ENCODE results near the gene RAB29. TPM values are rescaled to one million over a fixed set of nuclear protein-coding genes. Genes with fewer than 3 reads are reported as not detected.
A peak's percentile ranks its signal among the peaks of the same experiment; 100 is the strongest.

Gene RAB29
- total RNA-seq, 4 donors from 2014 or later, result 8.3 to 96.6 (median 22.0) TPM

DNA sequence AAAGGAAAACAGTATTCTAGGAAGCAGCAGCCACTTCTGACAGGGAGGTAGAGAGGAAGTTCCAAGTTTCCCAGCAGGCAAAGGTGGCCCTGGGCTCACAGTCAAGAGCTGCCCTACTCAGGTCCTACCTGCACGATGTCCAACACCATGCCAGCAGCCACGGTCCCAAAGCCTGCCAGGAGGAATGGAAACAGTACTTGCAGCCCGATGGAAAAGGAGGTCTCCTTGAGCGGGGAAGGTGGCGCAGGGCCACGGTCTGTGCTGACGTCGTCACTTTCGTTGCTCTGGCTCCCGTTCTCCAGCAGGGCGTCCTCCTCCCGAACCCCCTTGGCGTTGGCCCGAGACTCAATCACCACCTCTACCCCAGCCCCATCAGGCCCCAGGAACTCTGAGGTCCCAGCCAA, 34.7 kb upstream of the RAB29 start:
- Histone ChIP-seq H3K4me3 (no peak overlapping the region), H3K27ac (no peak overlapping the region), H3K9me3 (no peaks in the 10 kb centered on the region), H3K36me3 (no peaks in the 10 kb centered on the region), H3K27me3 (no peaks in the 10 kb centered on the region), H3K4me1 (peaks cover 0 to 40% (median 4%) of the 10 kb centered on the region in 4 donors)
- no peak for DNase-seq
- no peak for TF ChIP-seq POLR2A (IDR thresholded peaks at IDR 0.05)
- TF ChIP-seq, protein P1, sequence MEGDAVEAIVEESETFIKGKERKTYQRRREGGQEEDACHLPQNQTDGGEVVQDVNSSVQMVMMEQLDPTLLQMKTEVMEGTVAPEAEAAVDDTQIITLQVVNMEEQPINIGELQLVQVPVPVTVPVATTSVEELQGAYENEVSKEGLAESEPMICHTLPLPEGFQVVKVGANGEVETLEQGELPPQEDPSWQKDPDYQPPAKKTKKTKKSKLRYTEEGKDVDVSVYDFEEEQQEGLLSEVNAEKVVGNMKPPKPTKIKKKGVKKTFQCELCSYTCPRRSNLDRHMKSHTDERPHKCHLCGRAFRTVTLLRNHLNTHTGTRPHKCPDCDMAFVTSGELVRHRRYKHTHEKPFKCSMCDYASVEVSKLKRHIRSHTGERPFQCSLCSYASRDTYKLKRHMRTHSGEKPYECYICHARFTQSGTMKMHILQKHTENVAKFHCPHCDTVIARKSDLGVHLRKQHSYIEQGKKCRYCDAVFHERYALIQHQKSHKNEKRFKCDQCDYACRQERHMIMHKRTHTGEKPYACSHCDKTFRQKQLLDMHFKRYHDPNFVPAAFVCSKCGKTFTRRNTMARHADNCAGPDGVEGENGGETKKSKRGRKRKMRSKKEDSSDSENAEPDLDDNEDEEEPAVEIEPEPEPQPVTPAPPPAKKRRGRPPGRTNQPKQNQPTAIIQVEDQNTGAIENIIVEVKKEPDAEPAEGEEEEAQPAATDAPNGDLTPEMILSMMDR (IDR thresholded peaks at IDR 0.05), result no peak

DNA sequence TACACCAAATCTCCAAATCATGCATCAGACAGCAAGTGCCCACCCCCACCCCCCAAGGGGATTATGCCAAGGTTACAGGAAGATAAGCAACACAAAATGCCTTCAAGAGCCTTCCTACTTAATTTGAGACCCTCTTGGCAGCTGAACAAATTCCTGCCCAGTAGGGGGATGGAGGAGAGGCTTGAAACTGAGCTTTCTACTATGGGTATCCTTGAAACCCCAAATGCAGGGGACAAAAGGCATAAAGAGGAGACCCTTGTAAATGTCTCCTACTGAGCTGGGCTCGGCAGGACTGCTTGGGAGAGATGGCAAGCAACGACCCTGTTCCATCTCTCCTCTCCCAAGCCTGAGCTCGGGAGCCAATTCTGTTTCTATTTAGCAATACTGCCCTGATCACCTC, 34.2 kb upstream of the RAB29 start:
- no peak overlapping the region for H3K4me3 ChIP-seq
- H3K27me3 ChIP-seq, result no peaks in the 10 kb centered on the region
- peaks cover 0 to 40% (median 4%) of the 10 kb centered on the region in 4 donors for H3K4me1 ChIP-seq
- no peaks in the 10 kb centered on the region for H3K36me3 ChIP-seq
- no peak for TF ChIP-seq POLR2A (IDR thresholded peaks at IDR 0.05)
- TF ChIP-seq, protein P1 (IDR thresholded peaks at IDR 0.05), result no peak
- H3K9me3 ChIP-seq, result no peaks in the 10 kb centered on the region
- DNase-seq, result no peak
- no peak overlapping the region for H3K27ac ChIP-seq

DNA sequence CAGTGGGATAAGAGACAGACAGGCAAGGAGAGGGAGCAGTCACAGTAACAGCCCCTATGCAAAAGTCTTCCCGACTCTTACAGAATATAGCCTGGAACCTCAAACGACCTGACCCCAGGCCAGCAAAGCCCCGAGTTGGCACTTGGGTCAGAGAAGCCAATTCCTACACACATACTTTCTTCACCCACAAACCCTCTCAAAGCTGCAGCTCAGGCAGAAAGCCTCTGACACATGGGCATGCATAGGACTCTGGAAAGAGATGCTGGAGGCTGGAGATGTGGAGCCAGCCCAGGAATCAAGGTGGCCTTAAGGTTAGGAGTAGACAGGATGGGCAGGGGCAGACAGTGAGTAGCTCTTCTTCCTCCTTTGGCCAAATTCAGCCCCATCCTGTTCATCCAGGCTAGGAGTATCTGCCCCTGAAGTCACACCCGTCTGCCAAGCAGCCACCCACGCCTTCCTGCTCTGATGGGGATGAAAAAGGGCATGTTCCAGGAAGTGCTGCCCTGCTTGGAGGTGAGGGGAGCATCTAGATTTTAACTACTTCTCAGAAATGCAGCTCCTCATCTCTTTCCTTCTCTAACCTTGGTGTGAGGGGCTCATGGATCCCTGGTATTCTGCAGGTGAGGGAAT, 29.9 kb upstream of the RAB29 start:
- H3K27ac ChIP-seq, result no peak overlapping the region
- peak in 1 of 3 donors; percentile 31 for DNase-seq
- no peak for TF ChIP-seq POLR2A (IDR thresholded peaks at IDR 0.05)
- TF ChIP-seq, protein P1 (IDR thresholded peaks at IDR 0.05), result no peak
- H3K36me3 ChIP-seq, result peaks cover 0 to 5% (median 0%) of the 10 kb centered on the region in 3 donors
- no peak overlapping the region for H3K4me3 ChIP-seq
- no peaks in the 10 kb centered on the region for H3K9me3 ChIP-seq
- no peaks in the 10 kb centered on the region for H3K27me3 ChIP-seq
- H3K4me1 ChIP-seq, result peaks cover 0 to 12% (median 0%) of the 10 kb centered on the region in 4 donors

DNA sequence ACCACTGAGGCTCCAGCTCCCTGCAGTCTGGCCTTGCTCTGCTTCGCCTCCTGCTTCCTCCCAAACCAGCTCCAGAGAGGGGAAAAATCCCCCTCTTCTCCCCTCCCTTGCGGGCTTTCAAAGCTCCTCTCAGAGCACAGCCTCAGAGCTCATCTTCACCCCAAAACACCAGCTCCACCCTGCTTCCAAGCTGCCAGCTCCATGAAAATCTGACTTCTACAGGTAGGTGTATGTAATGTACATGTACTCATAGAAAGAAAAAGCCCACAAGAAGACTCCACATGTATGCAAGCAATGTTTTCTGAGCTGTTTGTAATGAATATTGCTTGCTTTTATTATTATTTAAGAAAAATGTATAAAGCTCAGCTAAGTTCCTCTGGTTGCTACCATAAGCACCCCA, 29.3 kb upstream of the RAB29 start:
- DNase-seq, result no peak
- peaks cover 0 to 10% (median 0%) of the 10 kb centered on the region in 4 donors for H3K4me1 ChIP-seq
- no peak for TF ChIP-seq POLR2A (IDR thresholded peaks at IDR 0.05)
- TF ChIP-seq, protein P1 (IDR thresholded peaks at IDR 0.05), result no peak
- H3K27me3 ChIP-seq, result no peaks in the 10 kb centered on the region
- no peak overlapping the region for H3K4me3 ChIP-seq
- H3K9me3 ChIP-seq, result no peaks in the 10 kb centered on the region
- H3K36me3 ChIP-seq, result peaks cover 0 to 6% (median 0%) of the 10 kb centered on the region in 3 donors
- no peak overlapping the region for H3K27ac ChIP-seq

DNA sequence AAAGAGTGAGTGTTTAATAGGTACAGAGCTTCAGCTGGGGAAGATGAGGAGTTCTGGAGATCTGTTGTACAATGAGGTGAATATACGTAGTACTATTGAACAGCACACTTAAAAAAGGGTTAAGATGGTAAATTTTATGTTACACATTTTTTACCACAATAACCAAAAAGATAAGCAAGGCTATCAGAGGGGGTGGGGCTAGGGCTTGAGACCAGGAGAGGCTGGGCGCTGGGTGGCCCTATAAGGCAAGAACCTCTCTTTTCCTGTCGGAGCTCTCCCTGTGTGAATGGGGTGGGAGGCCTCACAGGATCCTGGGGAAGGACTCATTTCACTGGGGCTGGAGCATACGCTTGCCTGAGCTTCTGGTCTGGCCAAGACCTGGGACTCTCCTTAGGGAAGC, 28.7 kb upstream of the RAB29 start:
- no peaks in the 10 kb centered on the region for H3K27me3 ChIP-seq
- DNase-seq, result no peak
- no peaks in the 10 kb centered on the region for H3K9me3 ChIP-seq
- TF ChIP-seq, protein P1 (IDR thresholded peaks at IDR 0.05), result no peak
- no peak for TF ChIP-seq POLR2A (IDR thresholded peaks at IDR 0.05)
- H3K36me3 ChIP-seq, result peaks cover 0 to 7% (median 0%) of the 10 kb centered on the region in 3 donors
- peaks cover 0 to 10% (median 0%) of the 10 kb centered on the region in 4 donors for H3K4me1 ChIP-seq
- no peak overlapping the region for H3K4me3 ChIP-seq
- no peak overlapping the region for H3K27ac ChIP-seq

All from Peyer's patch (tissue), 4 donors.